WTC11 (cell line): ENCODE results near the gene GPRC5C. TPM values are rescaled to one million over a fixed set of nuclear protein-coding genes. Genes with fewer than 3 reads are reported as not detected.
A peak's percentile ranks its signal among the peaks of the same experiment; 100 is the strongest.

Source experiments
- ATAC-seq: fragments of 200-7000 bp; cut with Tn5 transposase; 2 replicates; pipeline ENCODE4 v1.10.0; 2021; ENCODE audit warnings: mild to moderate bottlenecking, moderate library complexity
- CTCF ChIA-PET: fragments of 300-600 bp; sonication (Branson Sonifier 250); formaldehyde crosslinking; loops from one replicate; lab custom pipeline; 2021; ENCODE audit warnings: antibody characterized with exemption; lab: Charles Lee
- POLR2A ChIA-PET: fragments of 350-600 bp; sonication (Branson Sonifier 250); formaldehyde crosslinking; loops from one replicate; lab custom pipeline; 2021; ENCODE audit warnings: antibody characterized with exemption; lab: Charles Lee
- DNase-seq: peaks from one replicate; pipeline ENCODE4 v3.0.0; 2021; ENCODE audit warnings: low spot score
- H3K27ac Mint-ChIP-seq: 2 replicates; pipeline ENCODE4 v1.8.0; 2021; ENCODE audit warnings: mixed read lengths
- H3K27me3 Mint-ChIP-seq: 2 replicates; pipeline ENCODE4 v1.8.0; 2021; ENCODE audit warnings: low read depth, mild to moderate bottlenecking, moderate library complexity, mixed read lengths
- H3K36me3 Mint-ChIP-seq: 2 replicates; pipeline ENCODE4 v1.8.0; 2021; ENCODE audit warnings: mixed read lengths
- H3K4me1 Mint-ChIP-seq: 2 replicates; pipeline ENCODE4 v1.8.0; 2022; ENCODE audit warnings: mixed read lengths
- H3K4me3 Mint-ChIP-seq: 2 replicates; pipeline ENCODE4 v1.8.0; 2021; ENCODE audit warnings: mild to moderate bottlenecking, moderate library complexity, mixed read lengths
- H3K9me3 Mint-ChIP-seq: 2 replicates; pipeline ENCODE4 v1.8.0; 2021; ENCODE audit warnings: mixed read lengths
- E2F1 ChIP-seq: sonication (generic); formaldehyde crosslinking; IDR thresholded peaks from 2 replicates; pipeline ENCODE4 v1.8.0; 2022; ENCODE audit warnings: mild to moderate bottlenecking, missing genetic modification reagents
- ELF4 ChIP-seq: sonication (generic); formaldehyde crosslinking; IDR thresholded peaks from 2 replicates; pipeline ENCODE4 v1.8.1; 2022; ENCODE audit warnings: low read depth, mild to moderate bottlenecking, moderate library complexity, missing genetic modification reagents
- ETV6 ChIP-seq: sonication (generic); formaldehyde crosslinking; IDR thresholded peaks from 2 replicates; pipeline ENCODE4 v1.8.1; 2022; ENCODE audit warnings: mild to moderate bottlenecking, missing genetic modification reagents
- GABPB1 ChIP-seq: sonication (generic); formaldehyde crosslinking; IDR thresholded peaks from 2 replicates; pipeline ENCODE4 v1.8.1; 2023; ENCODE audit warnings: mild to moderate bottlenecking, missing genetic modification reagents
- JUN ChIP-seq: sonication (generic); formaldehyde crosslinking; IDR thresholded peaks from 2 replicates; pipeline ENCODE4 v1.8.0; 2023; ENCODE audit warnings: mild to moderate bottlenecking, missing genetic modification reagents
- MYBL2 ChIP-seq: sonication (generic); formaldehyde crosslinking; IDR thresholded peaks from 2 replicates; pipeline ENCODE4 v1.8.1; 2023; ENCODE audit warnings: mild to moderate bottlenecking, moderate library complexity, missing genetic modification reagents
- NFE2L1 ChIP-seq: sonication (generic); formaldehyde crosslinking; IDR thresholded peaks from 2 replicates; pipeline ENCODE4 v1.8.1; 2023; ENCODE audit warnings: missing genetic modification reagents
- OVOL2 ChIP-seq: fragments of 250-450 bp; sonication (Bioruptor Pico); IDR thresholded peaks from 2 replicates; pipeline ENCODE4 v1.9.0; 2021; ENCODE audit warnings: mild to moderate bottlenecking, borderline replicate concordance
- SP1 ChIP-seq: sonication (generic); formaldehyde crosslinking; conservative IDR thresholded peaks from 2 replicates; pipeline ENCODE4 v1.8.1; 2022; ENCODE audit warnings: missing genetic modification reagents
- STAT6 ChIP-seq: sonication (generic); formaldehyde crosslinking; conservative IDR thresholded peaks from 2 replicates; pipeline ENCODE4 v1.8.1; 2023; ENCODE audit warnings: mild to moderate bottlenecking, low read depth, missing genetic modification reagents, moderate library complexity
- ZNF263 ChIP-seq: sonication (generic); formaldehyde crosslinking; IDR thresholded peaks from 2 replicates; pipeline ENCODE4 v1.8.1; 2022; ENCODE audit warnings: low read depth, mild to moderate bottlenecking, moderate library complexity, missing genetic modification reagents
- ZNF396 ChIP-seq: fragments of 250-450 bp; sonication (Bioruptor Pico); IDR thresholded peaks from 2 replicates; pipeline ENCODE4 v1.8.0; 2021; ENCODE audit warnings: mild to moderate bottlenecking, moderate library complexity, borderline replicate concordance
- ZNF532 ChIP-seq: fragments of 250-450 bp; sonication (Bioruptor Pico); IDR thresholded peaks from 2 replicates; pipeline ENCODE4 v1.9.0; 2021; ENCODE audit warnings: mild to moderate bottlenecking, borderline replicate concordance
- total RNA-seq: library from RNA; stranded (reverse); gene quantifications from 3 replicates; pipeline ENCODE4 v1.2.3, GENCODE V29; 2021
- TF ChIP-seq, protein P1 (sequence below): sonication (generic); formaldehyde crosslinking; IDR thresholded peaks from 2 replicates; pipeline ENCODE4 v1.8.1; 2023; ENCODE audit warnings: mild to moderate bottlenecking, missing genetic modification reagents, moderate library complexity
- TF ChIP-seq, protein P2 (sequence below): fragments of 250-450 bp; sonication (Bioruptor Pico); IDR thresholded peaks from 2 replicates; pipeline ENCODE4 v1.8.0; 2021; ENCODE audit warnings: mild to moderate bottlenecking
- TF ChIP-seq, protein P3 (sequence below): fragments of 250-450 bp; sonication (Bioruptor Pico); IDR thresholded peaks from 2 replicates; pipeline ENCODE4 v1.9.0; 2021; ENCODE audit warnings: moderate library complexity, mild to moderate bottlenecking, inconsistent platforms, borderline replicate concordance

The GPRC5C gene
- total RNA-seq, 1 experiment from 2014 or later: 19.6 TPM

DNA sequence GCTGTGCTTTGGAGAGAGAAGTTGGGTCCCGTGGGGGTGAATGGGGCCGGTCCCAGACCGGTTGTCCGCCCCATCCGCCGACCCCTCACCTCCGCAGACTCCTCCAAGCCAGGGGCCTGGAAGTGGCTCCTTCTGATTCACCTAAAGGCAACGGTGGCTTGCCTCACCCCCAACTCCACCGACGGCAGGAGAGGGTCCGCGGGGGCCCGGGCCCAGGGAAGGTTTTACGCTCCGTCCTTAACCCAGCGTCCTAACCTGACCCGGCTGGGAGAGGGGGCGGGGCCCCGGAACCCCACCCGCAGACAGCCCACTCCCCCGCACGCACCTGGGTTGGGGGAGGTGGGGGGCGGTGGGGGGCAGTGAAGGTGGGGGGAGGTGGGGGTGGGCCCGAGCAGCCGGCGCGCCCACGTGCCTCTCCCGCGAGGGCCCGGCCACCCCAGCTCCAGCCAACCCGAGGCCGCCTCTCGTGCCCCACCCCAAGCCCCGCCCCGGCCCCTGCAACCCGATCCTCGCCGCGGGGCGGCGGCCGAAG is 21.8 kb downstream of the GPRC5C start:
- H3K9me3 Mint-ChIP-seq: no peaks in the 10 kb centered on the region
- H3K36me3 Mint-ChIP-seq: no peaks in the 10 kb centered on the region
- H3K4me3 Mint-ChIP-seq: peak overlapping the region; percentile 65
- H3K27ac Mint-ChIP-seq: no peak overlapping the region
- peaks cover 30% of the 10 kb centered on the region for H3K27me3 Mint-ChIP-seq
- CTCF ChIA-PET: interaction anchor here (0.6 to 9.1 kb wide), 17 partner anchors 10 to 306 kb away, joined by 3 to 151 read pairs (median 5); partner anchors contain the start of genes BTBD17, CD300A and CD300H
- H3K4me1 Mint-ChIP-seq: peaks cover 42% of the 10 kb centered on the region
- TF ChIP-seq JUN (no peak), ETV6 (CRISPR knock-in tag) (peak; percentile 18; the same call in 1 of the 2 replicates), ZNF532 (CRISPR knock-in tag) (no peak), NFE2L1 (CRISPR knock-in tag) (no peak)
- TF ChIP-seq, protein P1, sequence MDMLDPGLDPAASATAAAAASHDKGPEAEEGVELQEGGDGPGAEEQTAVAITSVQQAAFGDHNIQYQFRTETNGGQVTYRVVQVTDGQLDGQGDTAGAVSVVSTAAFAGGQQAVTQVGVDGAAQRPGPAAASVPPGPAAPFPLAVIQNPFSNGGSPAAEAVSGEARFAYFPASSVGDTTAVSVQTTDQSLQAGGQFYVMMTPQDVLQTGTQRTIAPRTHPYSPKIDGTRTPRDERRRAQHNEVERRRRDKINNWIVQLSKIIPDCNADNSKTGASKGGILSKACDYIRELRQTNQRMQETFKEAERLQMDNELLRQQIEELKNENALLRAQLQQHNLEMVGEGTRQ (CRISPR knock-in tag): peak; percentile 48
- POLR2A ChIA-PET: interaction anchor here (0.9 to 3.0 kb wide), 6 partner anchors 10 to 74 kb away, joined by 3 to 17 read pairs (median 12); no protein-coding TSS in a partner anchor
- ATAC-seq: peak; percentile 83
- DNase-seq: peak; percentile 94

DNA sequence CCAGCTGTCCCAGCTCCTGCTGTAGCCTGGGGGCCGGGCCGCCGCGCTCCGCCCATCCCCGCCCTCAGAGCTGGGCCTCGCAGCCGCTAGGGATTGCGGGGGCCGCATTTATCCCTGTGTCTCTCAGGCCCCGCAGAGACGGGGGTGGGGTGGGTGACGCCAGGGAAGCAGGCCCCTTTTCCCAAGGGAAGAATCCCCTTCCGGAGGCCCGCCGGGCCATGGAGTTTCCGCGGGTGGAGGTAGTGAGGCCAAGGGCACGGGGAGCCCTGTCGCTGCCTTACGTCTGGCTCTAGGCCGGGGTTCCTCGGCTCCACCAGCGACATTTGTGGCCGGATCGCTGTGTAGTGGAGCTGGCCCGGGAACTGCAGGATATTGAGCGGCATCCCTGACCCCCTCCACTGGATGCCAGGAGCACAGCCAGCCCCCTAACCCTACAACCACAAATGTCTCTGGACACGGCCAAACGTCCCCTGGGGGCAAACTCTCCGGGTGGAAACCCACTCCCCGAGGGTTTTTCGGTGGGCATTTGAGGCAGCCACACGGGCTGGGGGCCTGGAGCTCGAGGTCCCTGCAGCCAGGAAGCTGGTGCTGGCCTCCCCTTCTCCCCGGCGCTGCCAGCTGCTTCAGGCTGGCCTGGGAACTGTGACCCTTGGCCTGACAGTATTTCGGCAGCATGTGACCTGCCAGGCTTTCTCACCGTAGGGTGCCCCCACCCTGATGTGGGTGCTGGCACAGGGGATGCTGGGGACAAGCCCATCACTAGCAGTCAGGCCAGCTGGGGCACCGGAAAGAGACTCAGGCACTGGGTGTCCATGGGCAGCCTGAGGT is 22.5 kb downstream of the GPRC5C start:
- peak; percentile 31 for ATAC-seq
- no peak overlapping the region for H3K27ac Mint-ChIP-seq
- TF ChIP-seq, protein P1 (CRISPR knock-in tag): peak; percentile 42
- TF ChIP-seq ZNF396 (no peak), ZNF263 (CRISPR knock-in tag) (no peak), E2F1 (CRISPR knock-in tag) (no peak), SP1 (CRISPR knock-in tag) (peak; percentile 61), GABPB1 (CRISPR knock-in tag) (peak; percentile 52; the same call in 1 of the 2 replicates)
- H3K4me3 Mint-ChIP-seq: peak overlapping the region; percentile 58
- peaks cover 42% of the 10 kb centered on the region for H3K4me1 Mint-ChIP-seq
- peaks cover 30% of the 10 kb centered on the region for H3K27me3 Mint-ChIP-seq
- no peaks in the 10 kb centered on the region for H3K9me3 Mint-ChIP-seq
- no peaks in the 10 kb centered on the region for H3K36me3 Mint-ChIP-seq
- ChIA-PET CTCF (interaction anchor here (0.6 to 9.1 kb wide), 24 partner anchors 8 to 1728 kb away, joined by 3 to 151 read pairs (median 5); partner anchors contain the start of genes BTBD17, CD300A and CD300H), POLR2A (interaction anchor here (0.8 to 3.0 kb wide), 8 partner anchors 10 to 282 kb away, joined by 3 to 17 read pairs (median 8); partner anchors contain the start of genes BTBD17 and RAB37)
- no peak for DNase-seq

- Mint-ChIP-seq H3K27ac (no peak overlapping the region), H3K4me3 (peak overlapping the region; percentile 58), H3K36me3 (no peaks in the 10 kb centered on the region), H3K9me3 (no peaks in the 10 kb centered on the region), H3K27me3 (peaks cover 30% of the 10 kb centered on the region), H3K4me1 (peaks cover 42% of the 10 kb centered on the region)
- CTCF ChIA-PET: interaction anchor here (0.6 to 9.1 kb wide), 19 partner anchors 9 to 1727 kb away, joined by 3 to 151 read pairs (median 6); partner anchors contain the start of genes BTBD17, CD300A and CD300H
- ATAC-seq: no peak
- POLR2A ChIA-PET: interaction anchor here (0.8 to 3.0 kb wide), 5 partner anchors 22 to 281 kb away, joined by 3 to 17 read pairs (median 12); partner anchors contain the start of genes BTBD17 and RAB37
- DNase-seq: no peak
- TF ChIP-seq OVOL2 (no peak), STAT6 (no peak), ELF4 (CRISPR knock-in tag) (no peak), MYBL2 (CRISPR knock-in tag) (no peak)
- TF ChIP-seq, protein P2, sequence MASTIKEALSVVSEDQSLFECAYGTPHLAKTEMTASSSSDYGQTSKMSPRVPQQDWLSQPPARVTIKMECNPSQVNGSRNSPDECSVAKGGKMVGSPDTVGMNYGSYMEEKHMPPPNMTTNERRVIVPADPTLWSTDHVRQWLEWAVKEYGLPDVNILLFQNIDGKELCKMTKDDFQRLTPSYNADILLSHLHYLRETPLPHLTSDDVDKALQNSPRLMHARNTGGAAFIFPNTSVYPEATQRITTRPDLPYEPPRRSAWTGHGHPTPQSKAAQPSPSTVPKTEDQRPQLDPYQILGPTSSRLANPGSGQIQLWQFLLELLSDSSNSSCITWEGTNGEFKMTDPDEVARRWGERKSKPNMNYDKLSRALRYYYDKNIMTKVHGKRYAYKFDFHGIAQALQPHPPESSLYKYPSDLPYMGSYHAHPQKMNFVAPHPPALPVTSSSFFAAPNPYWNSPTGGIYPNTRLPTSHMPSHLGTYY (CRISPR knock-in tag): no peak
- TF ChIP-seq, protein P3, sequence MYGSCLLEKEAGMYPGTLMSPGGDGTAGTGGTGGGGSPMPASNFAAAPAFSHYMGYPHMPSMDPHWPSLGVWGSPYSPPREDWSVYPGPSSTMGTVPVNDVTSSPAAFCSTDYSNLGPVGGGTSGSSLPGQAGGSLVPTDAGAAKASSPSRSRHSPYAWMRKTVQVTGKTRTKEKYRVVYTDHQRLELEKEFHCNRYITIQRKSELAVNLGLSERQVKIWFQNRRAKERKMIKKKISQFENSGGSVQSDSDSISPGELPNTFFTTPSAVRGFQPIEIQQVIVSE (CRISPR knock-in tag): no peak
Observed at GRCh38 chr17:74455025-74455545, 23.2 kb downstream of the GPRC5C start.
